ENCODE data around the gene CNTN5.
A peak's percentile ranks its signal among the peaks of the same experiment; 100 is the strongest.

CNTN5 gene

DNA sequence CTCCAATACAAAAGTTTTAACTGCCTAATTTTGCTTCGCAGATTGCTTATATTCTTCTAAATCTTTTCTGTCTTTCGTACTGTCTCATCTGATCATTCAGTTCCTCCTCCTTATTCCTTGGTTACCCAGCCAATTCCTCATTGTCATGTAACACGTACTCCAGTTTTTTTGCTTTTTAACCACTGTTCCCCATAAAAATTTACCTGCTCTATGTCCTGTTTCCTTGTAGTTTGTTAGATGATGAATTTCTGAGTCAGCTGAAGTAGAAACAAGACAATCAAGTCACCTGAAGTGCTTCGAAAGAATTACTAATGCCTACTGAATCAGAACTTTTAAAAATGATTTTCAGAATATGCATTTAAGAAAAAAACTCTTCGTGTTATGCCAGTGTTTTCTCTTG, 150.6 kb downstream of the CNTN5 start:
- DNase-seq = no peak

GRCh38 chr11:99176430-99176829, 155.7 kb downstream of the CNTN5 start:
- DNase-seq = no peak

GRCh38 chr11:99177446-99177845, 156.7 kb downstream of the CNTN5 start:
- no peak for DNase-seq

- peak; percentile 53 to 80 for DNase-seq
Observed at GRCh38 chr11:99184146-99184545, 163.4 kb downstream of the CNTN5 start.

DNA sequence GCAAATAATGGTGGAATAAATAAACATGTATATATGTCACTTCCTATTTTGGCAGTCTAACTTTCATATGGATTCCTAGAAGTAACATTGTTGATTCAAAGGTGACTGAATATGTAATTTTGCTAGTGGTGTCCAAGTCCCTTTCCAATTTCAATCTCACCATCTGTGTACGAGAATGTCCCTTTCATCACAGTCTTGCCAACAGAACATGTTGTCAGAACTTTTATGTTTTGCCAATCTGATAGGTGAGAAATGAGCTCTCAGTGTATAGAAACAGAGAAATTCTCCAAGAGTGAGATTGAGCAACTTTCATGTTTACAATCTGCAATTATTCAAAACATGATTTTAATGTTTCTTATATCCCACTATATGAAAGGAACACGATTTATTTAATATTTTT, 167.5 kb downstream of the CNTN5 start:
- no peak for DNase-seq

DNA sequence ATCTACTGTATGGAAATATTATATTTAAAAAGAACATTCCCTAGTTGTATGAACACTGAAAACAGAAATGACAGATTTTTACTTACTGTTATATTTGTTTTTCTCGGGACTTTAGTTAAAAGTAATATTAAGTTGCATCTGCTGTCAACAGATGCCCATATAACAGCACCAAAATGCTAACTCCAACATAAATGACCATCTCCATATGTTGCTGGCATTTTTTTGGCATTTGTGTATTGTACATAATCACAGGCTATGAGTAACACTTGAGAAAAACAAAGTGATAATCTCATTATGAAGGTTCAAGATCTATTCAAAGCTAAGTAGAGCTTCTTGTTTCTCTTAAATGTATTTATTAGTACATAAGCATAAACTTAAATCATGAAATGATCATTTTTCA, 172.0 kb downstream of the CNTN5 start:
- DNase-seq = peak; percentile 5 to 77

DNA sequence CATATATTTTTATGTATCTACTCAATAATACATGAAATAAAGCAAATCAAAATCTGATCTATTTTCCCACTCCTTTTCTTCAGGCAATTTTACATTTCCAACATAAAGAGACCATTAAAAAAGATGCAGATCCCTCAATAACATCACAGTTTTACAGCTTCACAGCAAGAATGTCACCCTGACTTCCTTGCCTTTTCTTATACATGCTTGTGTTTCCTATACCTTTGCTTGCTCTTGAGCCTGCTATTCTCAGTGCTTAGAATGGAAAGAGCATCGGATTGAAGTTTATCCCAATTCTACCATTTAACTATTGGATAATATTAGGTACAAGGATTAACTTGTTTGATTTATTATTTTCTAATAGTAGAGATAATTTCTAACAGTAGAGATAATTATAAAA, 176.7 kb downstream of the CNTN5 start:
- no peak for DNase-seq

GRCh38 chr11:99198215-99198614, 177.5 kb downstream of the CNTN5 start:
- DNase-seq = no peak

DNA sequence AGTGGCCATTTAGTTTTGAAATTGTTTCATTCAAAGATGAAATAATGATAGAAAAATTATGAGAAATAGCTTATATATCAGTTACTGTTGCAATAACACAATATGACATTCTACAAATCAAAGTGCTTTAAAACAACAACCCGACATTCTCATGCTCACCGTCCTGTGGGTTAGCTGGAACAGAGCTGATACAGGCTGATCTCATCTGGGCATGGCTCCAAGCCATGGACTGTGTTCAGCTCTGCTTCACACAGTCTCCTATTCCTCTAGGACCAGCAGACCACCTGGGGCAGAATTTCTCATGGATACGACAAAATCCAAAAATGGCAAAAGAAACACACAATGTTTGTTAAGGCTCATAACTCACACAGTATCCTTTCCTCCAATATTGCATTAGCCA, 178.6 kb downstream of the CNTN5 start:
- DNase-seq = no peak

DNA sequence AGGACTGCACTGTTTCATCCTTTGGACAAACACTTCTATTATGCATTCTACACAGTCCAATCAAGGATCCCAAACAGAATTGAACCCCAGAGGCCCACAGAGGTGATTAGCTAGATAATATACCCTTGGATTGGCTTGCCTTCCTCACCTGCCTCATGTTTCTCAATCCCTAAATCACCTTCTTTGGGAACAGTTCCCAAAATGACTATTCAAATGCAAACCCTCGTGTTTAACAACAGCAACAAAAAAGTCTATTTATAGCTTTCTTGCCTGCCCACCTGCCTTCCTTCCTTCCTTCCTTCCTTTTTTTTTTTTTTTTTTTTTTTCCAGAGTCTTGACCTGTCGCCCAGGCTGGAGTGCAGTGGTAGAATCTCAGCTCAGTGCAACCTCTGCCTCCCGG, 180.0 kb downstream of the CNTN5 start:
- no peak for DNase-seq

- no peak for DNase-seq
Observed at GRCh38 chr11:99208813-99209212, 188.1 kb downstream of the CNTN5 start.

- no peak for DNase-seq
Observed at GRCh38 chr11:99229544-99229943, 208.8 kb downstream of the CNTN5 start.

- no peak for DNase-seq
Observed at GRCh38 chr11:99234534-99234933, 213.8 kb downstream of the CNTN5 start.

DNA sequence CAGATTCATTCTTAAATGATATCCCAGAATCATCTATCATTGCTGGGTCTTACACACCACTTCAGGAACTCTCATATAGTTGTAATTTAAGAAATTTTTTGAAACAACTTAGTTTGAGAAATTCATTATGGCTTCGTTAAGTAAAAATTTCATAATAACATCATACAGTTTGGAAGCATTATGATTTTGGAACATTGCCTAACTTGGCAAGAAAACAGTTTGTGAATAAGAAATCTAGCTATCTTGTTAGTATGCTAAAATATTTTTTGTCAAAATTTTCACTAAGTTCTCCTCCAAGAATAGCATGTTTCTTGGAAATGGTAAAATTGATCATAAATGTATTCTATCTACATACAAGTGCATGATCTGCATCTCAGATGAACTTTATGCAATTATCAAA, 217.7 kb downstream of the CNTN5 start:
- no peak for DNase-seq

DNA sequence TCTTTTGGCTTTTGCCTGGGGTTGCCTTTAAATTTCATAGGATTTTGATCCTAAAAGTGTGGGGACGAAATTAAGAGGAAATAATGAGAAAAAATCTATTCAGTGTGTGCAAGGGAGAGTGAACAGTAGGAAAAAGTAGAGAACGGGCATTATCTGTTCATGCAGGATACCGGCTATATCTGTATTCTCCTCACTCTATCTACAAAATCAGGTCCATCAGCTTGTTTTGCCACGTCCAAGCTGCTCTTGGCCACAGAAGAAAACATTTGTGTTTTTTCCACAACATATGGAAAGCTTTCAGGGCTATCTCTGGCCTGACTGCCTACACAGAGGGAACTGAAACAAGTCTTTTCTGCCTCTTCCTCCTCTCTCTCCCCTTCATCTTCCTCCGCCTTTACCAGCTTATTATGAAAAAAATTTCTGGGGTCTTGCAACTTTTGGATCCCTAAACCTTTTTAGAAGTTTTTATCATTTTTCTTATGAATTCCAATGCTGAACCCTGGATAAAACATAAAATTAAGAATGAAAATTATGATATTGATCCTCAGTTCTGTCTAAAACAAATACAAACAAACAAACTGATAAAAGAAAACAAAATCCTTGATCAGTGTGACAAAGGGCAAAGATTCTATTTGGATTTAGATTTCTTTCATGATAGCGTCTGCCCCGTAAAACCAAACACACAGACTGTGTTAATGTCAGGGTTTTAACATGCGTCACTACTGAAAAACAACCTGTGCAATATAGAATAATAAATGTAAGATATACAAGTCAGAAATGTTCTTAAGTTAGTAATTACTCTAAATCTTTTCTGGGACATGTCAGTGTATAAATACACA, 219.7 kb downstream of the CNTN5 start:
- no peak for DNase-seq

- DNase-seq = no peak
Observed at GRCh38 chr11:99241066-99241465, 220.3 kb downstream of the CNTN5 start.

DNA sequence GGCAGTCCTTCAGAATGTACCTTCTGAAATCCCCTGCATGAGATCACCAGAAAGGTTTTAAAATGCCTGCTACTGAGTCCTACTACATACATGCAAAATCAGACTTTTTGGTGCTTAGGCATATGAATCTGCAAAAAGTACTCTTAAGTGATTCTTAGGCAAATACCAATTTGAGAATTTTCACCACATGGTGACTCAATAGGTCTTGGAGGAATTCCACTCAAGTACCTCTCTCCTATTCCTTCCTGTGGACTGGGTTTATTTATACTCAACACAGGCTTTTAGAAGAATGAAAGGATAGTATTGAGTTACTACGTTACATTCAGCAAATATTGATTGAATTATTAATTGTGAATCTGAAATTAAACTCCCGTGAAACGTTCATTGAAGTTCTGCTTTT, 223.9 kb downstream of the CNTN5 start:
- DNase-seq = no peak

DNA sequence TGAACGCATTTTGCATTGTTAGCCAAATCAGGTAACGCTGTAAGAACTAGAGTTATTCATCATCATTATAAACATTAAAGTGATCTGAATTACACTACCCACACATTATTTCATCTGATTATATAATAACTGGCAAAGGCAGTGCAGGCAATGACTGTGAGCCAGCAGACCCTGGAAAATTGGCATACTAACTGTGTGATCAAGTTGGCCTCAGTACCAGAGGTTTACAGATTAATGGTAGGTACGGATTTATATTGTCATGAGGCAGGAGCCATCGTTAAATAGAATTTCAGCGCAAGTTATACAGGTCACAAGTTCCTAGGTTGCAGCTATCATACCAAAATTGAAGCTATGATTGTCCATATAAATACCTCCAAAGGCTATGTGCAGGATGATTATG, 225.4 kb downstream of the CNTN5 start:
- no peak for DNase-seq

DNA sequence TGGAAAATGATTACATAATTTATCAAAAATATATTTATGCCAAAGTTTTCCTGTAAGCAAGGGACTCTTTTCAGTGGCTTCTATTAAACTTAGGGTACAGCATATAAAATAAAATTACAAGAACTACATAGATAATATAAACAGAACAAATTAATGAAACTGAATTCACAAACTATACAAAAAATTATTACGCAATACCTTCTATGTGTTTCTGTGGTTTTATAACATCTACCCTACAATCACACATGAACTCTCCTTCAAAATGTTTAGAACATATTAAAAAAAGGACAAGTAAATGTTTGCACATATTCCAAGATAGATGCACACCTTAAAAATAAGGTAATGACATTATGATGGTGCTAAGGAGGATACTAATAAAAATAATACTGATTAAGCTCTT, 235.9 kb downstream of the CNTN5 start:
- DNase-seq = no peak

GRCh38 chr11:99257131-99257530, 236.4 kb downstream of the CNTN5 start:
- no peak for DNase-seq

GRCh38 chr11:99260696-99261095, 239.9 kb downstream of the CNTN5 start:
- no peak for DNase-seq

DNA sequence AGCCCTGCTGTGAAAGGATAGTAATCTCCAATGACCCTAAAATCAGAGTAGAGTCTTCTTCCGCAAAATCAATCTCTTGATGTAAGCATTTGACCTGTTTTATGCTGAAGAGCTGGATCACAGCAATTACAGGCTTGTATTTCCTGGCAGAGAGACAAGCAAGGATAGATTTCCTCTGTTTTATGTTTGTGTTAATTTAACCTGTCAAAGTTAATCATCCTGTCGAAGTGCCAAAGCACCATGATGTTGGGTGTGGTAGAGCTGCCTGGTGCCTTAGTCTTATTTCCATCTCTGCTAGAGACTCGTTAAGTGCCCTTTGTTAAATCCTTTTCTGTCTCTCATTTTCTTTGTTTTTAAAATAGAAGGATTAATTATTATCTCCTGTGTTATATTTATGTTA, 248.1 kb downstream of the CNTN5 start:
- DNase-seq = no peak

DNA sequence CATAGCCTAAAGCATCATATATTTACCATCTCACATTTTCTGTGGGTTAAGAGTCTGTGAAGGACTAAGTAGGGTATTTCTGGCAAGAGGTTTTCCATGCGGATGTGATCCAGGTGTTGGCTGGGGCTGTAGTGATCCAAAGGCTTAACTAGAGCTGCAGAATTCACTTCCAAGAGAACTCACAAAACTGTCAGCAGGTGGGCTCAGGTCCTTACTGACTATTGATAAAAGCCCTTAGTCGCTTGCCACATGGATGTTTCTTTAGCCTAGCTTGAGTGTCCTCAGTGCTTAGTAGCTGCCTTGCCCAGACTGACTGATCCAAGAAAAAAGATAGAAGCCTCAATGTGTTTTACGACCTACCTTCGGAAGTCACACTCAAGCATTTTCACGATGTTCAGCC, 250.8 kb downstream of the CNTN5 start:
- DNase-seq = peak in 1 of 2 experiments; percentile 15

DNA sequence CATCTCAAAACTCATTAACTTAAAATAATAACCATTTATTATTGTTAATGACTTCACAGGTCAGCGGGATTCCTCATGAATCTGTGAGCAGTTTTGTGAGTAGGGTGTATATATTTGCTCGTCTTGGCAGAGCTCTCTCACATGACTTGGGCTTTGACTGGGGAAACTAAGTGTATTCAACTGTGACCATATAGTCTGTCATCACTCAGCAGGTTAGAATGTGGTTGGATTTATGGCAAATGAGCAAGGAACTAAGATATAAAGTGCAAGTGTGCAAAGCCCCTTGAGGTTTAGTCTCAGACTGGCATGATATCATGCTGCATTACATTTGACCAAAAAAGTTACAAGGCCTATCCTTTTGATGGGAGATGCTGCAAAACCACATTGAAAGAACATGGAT, 254.8 kb downstream of the CNTN5 start:
- DNase-seq = no peak

- no peak for DNase-seq
Observed at GRCh38 chr11:99277281-99277680, 256.5 kb downstream of the CNTN5 start.

All from NCI-H524 (cell line).